ENCODE data around the gene SERPINB6. TPM values are rescaled to one million over a fixed set of nuclear protein-coding genes. Genes with fewer than 3 reads are reported as not detected.

The SERPINB6 gene
- total and polyA plus RNA-seq, 10 donors = 111 to 256 (median 191) TPM

DNA sequence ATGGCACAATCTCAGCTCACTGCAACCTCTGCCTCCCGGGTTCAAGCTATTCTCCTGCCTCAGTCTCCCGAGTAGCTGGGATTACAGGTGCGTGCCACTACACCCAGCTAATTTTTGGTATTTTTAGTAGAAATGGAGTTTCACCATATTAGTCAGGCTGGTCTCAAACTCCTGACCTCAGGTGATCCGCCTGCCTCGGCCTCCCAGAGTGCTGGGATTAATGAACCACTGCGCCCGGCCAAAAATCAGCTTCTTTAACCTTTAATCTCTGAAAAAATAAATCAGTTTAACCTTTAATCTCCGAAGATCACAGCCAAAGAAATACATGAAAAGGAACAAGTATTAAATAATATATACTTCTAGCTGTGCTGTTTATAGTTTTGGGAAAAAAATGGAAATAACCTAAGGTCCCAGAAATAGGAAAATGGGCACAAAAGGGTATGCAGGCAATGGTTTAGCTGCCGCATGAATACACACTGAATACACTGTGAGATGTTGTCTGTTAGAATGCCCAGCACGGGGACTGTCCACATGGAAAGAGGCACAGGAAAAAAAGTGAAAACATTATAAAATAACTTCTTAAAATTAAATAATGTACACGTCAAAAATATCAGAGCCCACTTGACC, 29.9 kb upstream of the SERPINB6 start:
- peak overlapping the region in 1 of 8 donors; percentile 3 for H3K4me3 ChIP-seq
- H3K36me3 ChIP-seq = peaks cover 0 to 27% (median 7%) of the 10 kb centered on the region in 6 donors
- no peaks in the 10 kb centered on the region for H3K27me3 ChIP-seq (replicated peaks in 1 of 7)
- TF ChIP-seq, protein P1, sequence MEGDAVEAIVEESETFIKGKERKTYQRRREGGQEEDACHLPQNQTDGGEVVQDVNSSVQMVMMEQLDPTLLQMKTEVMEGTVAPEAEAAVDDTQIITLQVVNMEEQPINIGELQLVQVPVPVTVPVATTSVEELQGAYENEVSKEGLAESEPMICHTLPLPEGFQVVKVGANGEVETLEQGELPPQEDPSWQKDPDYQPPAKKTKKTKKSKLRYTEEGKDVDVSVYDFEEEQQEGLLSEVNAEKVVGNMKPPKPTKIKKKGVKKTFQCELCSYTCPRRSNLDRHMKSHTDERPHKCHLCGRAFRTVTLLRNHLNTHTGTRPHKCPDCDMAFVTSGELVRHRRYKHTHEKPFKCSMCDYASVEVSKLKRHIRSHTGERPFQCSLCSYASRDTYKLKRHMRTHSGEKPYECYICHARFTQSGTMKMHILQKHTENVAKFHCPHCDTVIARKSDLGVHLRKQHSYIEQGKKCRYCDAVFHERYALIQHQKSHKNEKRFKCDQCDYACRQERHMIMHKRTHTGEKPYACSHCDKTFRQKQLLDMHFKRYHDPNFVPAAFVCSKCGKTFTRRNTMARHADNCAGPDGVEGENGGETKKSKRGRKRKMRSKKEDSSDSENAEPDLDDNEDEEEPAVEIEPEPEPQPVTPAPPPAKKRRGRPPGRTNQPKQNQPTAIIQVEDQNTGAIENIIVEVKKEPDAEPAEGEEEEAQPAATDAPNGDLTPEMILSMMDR (IDR thresholded peaks at IDR 0.05 in 8 of 11, conservative IDR thresholded peaks at IDR 0.05 in 3 of 11) = no peak
- TF ChIP-seq POLR2AphosphoS5 (IDR thresholded peaks at IDR 0.05) (no peak), POLR2A (IDR thresholded peaks at IDR 0.05) (no peak)
- H3K4me1 ChIP-seq = peaks cover 17 to 48% (median 36%) of the 10 kb centered on the region in 6 donors
- no peak for DNase-seq
- no peaks in the 10 kb centered on the region for H3K9me3 ChIP-seq
- 86 to 90% (median 88%) methylated on average over 11 of the region's 11 CpGs for WGBS, 5 donors
- intact Hi-C loops (cut with DNase I; ENCODE audit: low total_unique reads) = no loop called here
- peak overlapping the region in 7 of 8 donors; percentile 27 to 96 (median 93) for H3K27ac ChIP-seq

DNA sequence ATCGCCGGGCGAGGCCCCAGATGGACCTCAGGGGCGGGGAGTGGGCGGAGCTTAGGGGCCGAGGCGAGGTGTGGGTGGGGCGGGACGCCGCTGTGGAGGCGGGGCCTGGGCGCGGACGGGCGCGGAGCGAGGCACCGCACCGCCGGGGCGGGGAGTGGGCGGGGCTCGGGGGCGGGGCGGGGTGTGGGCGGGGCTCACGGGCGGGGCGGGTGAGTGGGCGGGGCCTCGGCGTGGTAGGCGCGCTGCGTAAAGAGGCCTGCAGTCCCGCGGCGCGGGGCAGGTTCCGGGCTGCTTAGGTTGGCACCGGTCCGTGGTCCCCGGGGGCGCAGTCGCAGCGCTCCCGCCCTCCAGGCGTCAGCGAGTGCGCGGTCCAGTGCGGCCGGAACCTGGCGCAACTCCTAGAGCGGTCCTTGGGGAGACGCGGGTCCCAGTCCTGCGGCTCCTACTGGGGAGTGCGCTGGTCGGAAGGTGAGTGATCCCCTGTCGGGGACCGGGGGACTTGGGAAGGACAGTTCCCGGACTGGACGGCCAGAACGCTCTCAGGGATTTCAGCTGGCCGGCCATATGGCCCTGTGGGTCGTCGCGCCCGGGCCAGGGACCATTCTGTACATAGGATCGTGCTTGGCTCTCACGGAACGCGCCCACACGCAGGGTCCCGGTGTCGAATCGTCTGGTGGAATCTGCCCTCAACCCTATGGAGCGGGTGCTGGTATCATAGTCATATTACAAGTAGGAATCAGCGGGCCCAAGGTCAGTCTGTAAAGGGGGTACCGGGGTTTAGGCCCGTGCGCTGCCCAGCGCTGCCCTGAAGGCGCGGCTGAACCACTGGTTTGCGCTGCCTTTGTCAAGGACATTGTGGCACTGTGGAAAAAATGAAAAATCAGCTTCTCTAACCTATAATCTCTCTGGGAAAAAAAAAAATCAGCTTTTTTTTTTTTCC, 28.5 kb upstream of the SERPINB6 start, which contains the start of gene NQO2:
Gene NQO2, plus strand, starts transcription at position 277 of the 940 bp plus-strand sequence. CDS start 6,659 bp downstream, outside the sequence.
- peak within 1 kb of the TSS; percentile 59 to 94 (median 72) for H3K4me3 ChIP-seq
- peak; percentile 45 to 81 (median 74) for TF ChIP-seq POLR2A (IDR thresholded peaks at IDR 0.05)
- TF ChIP-seq, protein P1 (IDR thresholded peaks at IDR 0.05 in 8 of 11, conservative IDR thresholded peaks at IDR 0.05 in 3 of 11) = peak in 3 of 11 experiments; percentile 10 to 51 (median 22)
- TF ChIP-seq POLR2AphosphoS5 (IDR thresholded peaks at IDR 0.05) = peak; percentile 94 to 97 (median 94)
- H3K36me3 ChIP-seq = peaks cover 0 to 13% (median 3%) of the 10 kb centered on the region in 6 donors
- H3K27ac ChIP-seq = peak within 1 kb of the TSS; percentile 75 to 96 (median 92)
- DNase-seq = peak; percentile 98
- intact Hi-C loops (cut with DNase I; ENCODE audit: low total_unique reads) = loop anchor here (2.0 kb wide), 1 partner anchor 55 kb away; no protein-coding TSS in a partner anchor
- no peaks in the 10 kb centered on the region for H3K9me3 ChIP-seq
- 3 to 14% (median 5%) methylated on average over 28 to 87 of the region's 87 CpGs for WGBS, 5 donors
- H3K4me1 ChIP-seq = peaks cover 17 to 48% (median 36%) of the 10 kb centered on the region in 6 donors
- H3K27me3 ChIP-seq (replicated peaks in 1 of 7) = no peaks in the 10 kb centered on the region

DNA sequence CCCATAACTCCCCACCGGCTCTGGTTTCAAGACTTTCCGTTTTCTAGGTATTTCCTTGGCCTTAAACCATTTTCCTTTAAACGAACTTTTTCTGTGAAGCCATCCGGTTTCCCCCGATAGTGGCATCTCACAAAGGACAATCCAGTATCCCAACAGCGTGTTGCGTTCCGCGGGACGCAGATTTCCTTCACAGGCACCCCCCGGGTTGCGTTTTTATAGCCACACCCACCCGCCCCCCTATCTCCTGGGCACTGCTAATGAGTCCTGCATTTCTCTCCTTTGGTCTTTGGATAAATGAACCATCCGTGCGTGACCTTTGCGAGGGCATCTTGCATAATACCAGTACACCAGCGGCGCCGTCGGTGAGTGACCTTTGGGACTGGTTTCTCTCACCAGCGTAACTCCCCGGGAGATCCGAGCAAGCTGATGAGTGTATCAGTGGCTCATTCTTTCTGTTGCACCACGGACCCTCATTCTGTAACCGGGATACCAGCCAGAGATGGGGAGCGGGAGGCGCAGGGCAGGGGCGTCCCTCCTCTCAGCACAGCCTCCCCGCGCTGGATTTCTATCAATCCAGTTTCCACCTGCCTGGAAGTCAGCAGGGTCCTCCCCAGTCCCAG, 27.7 kb upstream of the SERPINB6 start:
- H3K36me3 ChIP-seq = peaks cover 0 to 5% (median 0%) of the 10 kb centered on the region in 6 donors
- peak overlapping the region in 7 of 8 donors; percentile 72 to 96 (median 90) for H3K27ac ChIP-seq
- no peaks in the 10 kb centered on the region for H3K27me3 ChIP-seq (replicated peaks in 1 of 7)
- H3K4me3 ChIP-seq = peak overlapping the region; percentile 31 to 94 (median 70)
- peaks cover 17 to 48% (median 36%) of the 10 kb centered on the region in 6 donors for H3K4me1 ChIP-seq
- 0 to 1% (median 1%) methylated on average over 23 to 30 of the region's 30 CpGs for WGBS, 5 donors
- no peak for DNase-seq
- TF ChIP-seq POLR2AphosphoS5 (IDR thresholded peaks at IDR 0.05) (no peak), POLR2A (IDR thresholded peaks at IDR 0.05) (no peak)
- TF ChIP-seq, protein P1 (IDR thresholded peaks at IDR 0.05 in 8 of 11, conservative IDR thresholded peaks at IDR 0.05 in 3 of 11) = no peak
- no peaks in the 10 kb centered on the region for H3K9me3 ChIP-seq
- intact Hi-C loops (cut with DNase I; ENCODE audit: low total_unique reads) = loop anchor here (2.0 kb wide), 1 partner anchor 56 kb away; no protein-coding TSS in a partner anchor
